RWPE2 (cell line): Measurements from ENCODE around the gene NCAM1.

Experiments
- ATAC-seq: fragments of 200-7000 bp; cut with Tn5 transposase; 3 replicates; pipeline ENCODE4 v1.9.1; 2021; ENCODE audit warnings: low read depth
- DNase-seq: peaks from one replicate; pipeline ENCODE4 v3.0.0-alpha.2; 2020; ENCODE audit warnings: low spot score
- H3K27ac ChIP-seq: fragments of 450-650 bp; 2 replicates; pipeline ENCODE4 v1.5.1; 2017; ENCODE audit warnings: mild to moderate bottlenecking; ENCODE audit not compliant: poor library complexity, severe bottlenecking
- H3K27me3 ChIP-seq: fragments of 250-450 bp; sonication (Bioruptor Pico); 2 replicates; pipeline ENCODE4 v1.5.1; 2021; ENCODE audit warnings: mild to moderate bottlenecking, moderate library complexity; ENCODE audit not compliant: insufficient read depth, poor library complexity, severe bottlenecking
- H3K36me3 ChIP-seq: fragments of 250-450 bp; sonication (Bioruptor Pico); 2 replicates; pipeline ENCODE4 v1.5.1; 2020; ENCODE audit warnings: low read depth, mild to moderate bottlenecking, moderate library complexity
- H3K4me1 ChIP-seq: fragments of 250-450 bp; sonication (Bioruptor Pico); 2 replicates; pipeline ENCODE4 v1.5.1; 2021; ENCODE audit warnings: mild to moderate bottlenecking, moderate library complexity; ENCODE audit not compliant: insufficient read depth, poor library complexity, severe bottlenecking
- H3K4me3 ChIP-seq: fragments of 250-450 bp; sonication (Bioruptor Pico); 2 replicates; pipeline ENCODE4 v1.5.1; 2021; ENCODE audit warnings: mild to moderate bottlenecking, moderate library complexity; ENCODE audit not compliant: severe bottlenecking
- H3K9me3 ChIP-seq: fragments of 250-450 bp; sonication (Bioruptor Pico); 2 replicates; pipeline ENCODE4 v1.5.1; 2021; ENCODE audit warnings: mild to moderate bottlenecking, moderate library complexity; ENCODE audit not compliant: severe bottlenecking
- CTCF ChIP-seq: fragments of 450-650 bp; IDR thresholded peaks from one replicate; pipeline ENCODE4 v1.5.1; 2017; ENCODE audit warnings: mild to moderate bottlenecking, moderate library complexity; ENCODE audit not compliant: poor library complexity, severe bottlenecking

NCAM1 gene

DNA sequence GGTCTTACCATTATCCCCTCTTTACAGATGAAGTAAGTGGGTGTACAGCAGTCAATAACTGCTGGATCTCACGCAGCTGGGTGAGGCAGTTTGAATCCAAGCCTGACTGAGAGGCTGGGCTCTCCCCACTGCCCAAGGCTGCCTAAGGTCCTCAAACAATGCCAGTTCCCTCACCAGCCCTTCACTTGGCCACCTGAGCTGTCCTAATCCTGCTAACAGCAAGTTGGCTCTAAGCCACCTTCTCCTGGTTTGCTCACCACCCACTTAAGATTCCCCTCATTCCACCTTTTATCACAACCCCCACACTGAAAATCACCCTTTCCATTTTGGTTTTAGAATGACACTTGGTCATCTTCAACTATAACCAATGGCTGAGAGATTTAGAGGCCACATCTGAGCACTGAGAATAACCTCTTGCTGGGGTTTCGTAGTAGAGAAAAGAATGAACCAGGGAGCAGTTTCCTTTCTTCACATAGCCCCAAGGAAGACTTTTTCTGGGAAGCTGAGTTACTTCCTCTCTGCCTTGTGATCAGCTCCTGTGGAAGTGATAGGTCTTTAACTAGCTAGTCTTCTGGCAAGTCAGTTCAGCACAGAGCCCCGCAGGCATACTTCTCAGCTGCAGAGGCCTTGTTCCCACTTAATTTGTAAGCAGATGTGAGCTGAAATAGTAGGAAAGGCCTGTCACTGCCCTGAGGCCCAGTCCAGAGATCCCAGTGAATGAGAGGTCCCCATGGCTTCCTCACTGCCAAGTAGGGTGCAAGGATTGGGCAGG, 295.4 kb downstream of the NCAM1 start:
- DNase-seq (no peak), ATAC-seq (0 out of 3 replicates have a peak, but pooled peaks have one; percentile 22)
- Histone ChIP-seq H3K27me3 (no peaks in the 10 kb centered on the region), H3K36me3 (no peaks in the 10 kb centered on the region), H3K4me3 (no peak overlapping the region), H3K27ac (peak overlapping the region; percentile 59), H3K4me1 (peaks cover 18% of the 10 kb centered on the region), H3K9me3 (no peaks in the 10 kb centered on the region)
- TF ChIP-seq CTCF, result no peak

- H3K9me3 ChIP-seq, result no peaks in the 10 kb centered on the region
- peaks cover 9% of the 10 kb centered on the region for H3K4me1 ChIP-seq
- ATAC-seq (no peak), DNase-seq (no peak)
- H3K27me3 ChIP-seq, result no peaks in the 10 kb centered on the region
- H3K36me3 ChIP-seq, result no peaks in the 10 kb centered on the region
- no peak overlapping the region for H3K4me3 ChIP-seq
- no peak for TF ChIP-seq CTCF
- H3K27ac ChIP-seq, result no peak overlapping the region
Measured at GRCh38 chr11:113260096-113260425, 298.8 kb downstream of the NCAM1 start.

- TF ChIP-seq CTCF, result no peak
- no peaks in the 10 kb centered on the region for H3K36me3 ChIP-seq
- H3K9me3 ChIP-seq, result no peaks in the 10 kb centered on the region
- ATAC-seq (no peak), DNase-seq (no peak)
- no peak overlapping the region for H3K4me3 ChIP-seq
- H3K27ac ChIP-seq, result no peak overlapping the region
- no peaks in the 10 kb centered on the region for H3K27me3 ChIP-seq
- peaks cover 4% of the 10 kb centered on the region for H3K4me1 ChIP-seq
Measured at GRCh38 chr11:113260541-113260940, 299.3 kb downstream of the NCAM1 start.

GRCh38 chr11:113261709-113262475, 300.7 kb downstream of the NCAM1 start:
- Histone ChIP-seq H3K27ac (no peak overlapping the region), H3K27me3 (no peaks in the 10 kb centered on the region), H3K9me3 (no peaks in the 10 kb centered on the region), H3K4me1 (no peaks in the 10 kb centered on the region), H3K36me3 (no peaks in the 10 kb centered on the region), H3K4me3 (no peak overlapping the region)
- DNase-seq, result no peak
- no peak for TF ChIP-seq CTCF
- 0 out of 3 replicates have a peak, but pooled peaks have one; percentile 23 for ATAC-seq
